ENCODE results near the gene LSAMP.

Gene LSAMP

DNA sequence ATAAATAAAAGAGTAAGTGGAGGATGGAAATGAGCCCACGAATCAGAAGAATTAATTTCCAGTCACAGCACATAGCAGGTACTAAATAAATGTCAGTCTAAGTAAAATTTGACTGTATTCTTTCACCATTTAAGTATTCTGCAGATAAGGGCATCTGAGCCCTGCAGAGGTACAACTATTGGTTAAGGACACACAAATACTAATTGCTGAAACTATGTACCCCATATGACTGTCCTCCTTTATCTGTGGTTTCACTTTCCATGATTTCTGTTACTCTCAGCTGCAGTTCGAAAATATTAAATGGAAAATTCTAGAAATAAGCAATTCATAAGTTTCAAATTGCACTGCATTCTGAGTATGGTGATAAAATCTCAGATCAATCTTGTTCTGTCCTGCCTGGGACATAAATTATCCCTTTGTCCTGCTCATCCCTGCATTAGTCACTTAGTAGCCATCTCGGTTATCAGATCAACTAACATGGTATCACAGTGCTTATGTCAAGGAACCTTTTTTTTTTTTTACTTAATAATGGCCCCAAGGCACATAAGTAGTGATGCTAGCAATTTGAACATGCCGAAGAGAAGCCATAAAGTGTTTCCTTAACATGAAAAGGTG, 95.1 kb downstream of the LSAMP start:
- DNase-seq = no peak

DNA sequence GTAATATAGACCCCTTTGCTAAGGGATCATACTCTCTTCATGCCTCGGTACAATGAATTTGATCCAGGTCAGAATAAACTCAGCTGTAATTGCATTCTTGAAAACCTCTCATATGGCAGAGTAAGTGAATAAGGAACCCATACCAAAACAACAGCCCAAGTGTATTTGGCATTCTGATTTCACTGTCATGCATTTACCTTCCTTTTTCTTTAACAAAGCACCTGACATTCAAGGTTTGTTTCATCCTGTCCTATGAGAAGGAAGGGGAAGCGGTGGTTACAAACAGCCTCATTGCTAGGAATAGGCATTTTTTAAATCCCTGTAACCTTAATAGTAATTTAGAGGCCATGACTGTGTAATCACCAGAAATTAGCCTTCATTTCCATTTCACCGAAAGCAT, 97.1 kb downstream of the LSAMP start:
- DNase-seq = no peak

- no peak for DNase-seq
Measured at GRCh38 chr3:116342499-116342898, 102.8 kb downstream of the LSAMP start.

GRCh38 chr3:116341899-116342298, 103.4 kb downstream of the LSAMP start:
- no peak for DNase-seq

DNA sequence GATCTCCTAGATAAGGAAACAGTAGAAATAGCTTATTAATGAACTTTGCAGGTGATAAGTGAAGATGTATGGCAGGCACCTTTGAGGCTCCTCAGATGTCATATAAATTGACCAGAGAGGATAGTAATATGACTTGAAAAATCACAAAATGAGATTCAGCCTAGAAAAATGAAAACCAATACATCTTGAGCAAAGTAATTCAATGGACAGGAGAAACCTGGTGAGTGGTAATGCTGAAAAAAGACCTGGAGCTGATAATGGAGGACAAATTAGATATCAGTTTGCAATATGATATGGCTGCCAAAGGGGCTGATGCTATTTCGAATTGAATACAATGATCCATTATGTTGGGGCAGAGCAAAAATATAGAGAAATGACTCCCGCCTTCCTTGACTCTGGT, 103.9 kb downstream of the LSAMP start:
- DNase-seq = no peak

- DNase-seq = peak; percentile 14 to 51
Measured at GRCh38 chr3:116340680-116341216, 104.5 kb downstream of the LSAMP start.

GRCh38 chr3:116339441-116340028, 105.8 kb downstream of the LSAMP start:
- DNase-seq = no peak

- peak in 1 of 2 experiments; percentile 37 for DNase-seq
Measured at GRCh38 chr3:116338713-116339112, 106.6 kb downstream of the LSAMP start.

GRCh38 chr3:116337229-116337628, 108.1 kb downstream of the LSAMP start:
- DNase-seq = peak in 1 of 2 experiments; percentile 19

DNA sequence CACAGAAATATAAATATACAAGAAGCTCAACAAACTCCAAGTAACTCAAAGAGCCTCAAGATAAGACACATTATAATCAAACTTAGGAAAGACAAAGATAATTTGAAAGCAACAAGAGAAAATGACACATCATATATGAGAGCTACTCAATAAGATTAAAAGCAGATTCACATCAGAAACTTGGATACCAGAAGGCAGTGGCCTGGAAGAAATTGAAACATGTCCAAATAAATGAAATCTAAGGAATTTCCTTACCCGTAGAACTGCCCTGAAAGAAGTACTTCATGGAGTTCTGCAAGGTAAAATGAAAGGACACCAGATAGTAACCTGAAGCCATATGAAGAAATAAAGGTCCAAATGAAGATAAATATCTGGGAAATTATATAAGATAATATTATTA, 113.9 kb downstream of the LSAMP start:
- DNase-seq = no peak

DNA sequence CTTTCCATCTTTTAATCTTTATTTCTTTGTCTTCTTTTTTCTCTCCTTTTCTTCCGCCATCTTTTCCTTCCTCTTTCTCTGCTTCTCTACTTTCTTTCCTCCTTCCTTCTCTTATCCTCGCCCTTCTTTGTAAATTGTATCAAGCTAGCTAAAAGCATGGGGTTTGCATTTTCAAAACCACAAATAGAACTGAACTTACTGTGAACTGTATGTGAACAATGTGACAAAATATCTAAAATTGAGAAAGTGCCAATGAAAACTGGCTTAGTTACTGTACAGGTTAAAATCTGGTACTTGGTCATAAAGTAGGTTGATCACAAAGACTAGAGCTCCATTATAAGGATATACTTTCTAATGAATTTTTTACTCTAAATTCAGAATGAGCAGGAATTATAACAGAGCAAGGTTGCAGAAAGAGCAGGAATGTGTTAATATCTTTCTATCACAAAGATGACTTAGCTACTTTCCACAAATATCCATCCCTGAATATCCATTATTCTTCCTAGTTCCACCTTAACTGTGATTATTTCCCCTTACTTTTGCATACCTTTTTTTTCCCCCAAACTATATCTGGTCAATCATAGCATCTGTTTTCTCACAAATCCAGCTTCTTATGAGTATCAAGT, 122.4 kb downstream of the LSAMP start:
- no peak for DNase-seq

GRCh38 chr3:116318370-116318769, 126.9 kb downstream of the LSAMP start:
- no peak for DNase-seq

DNA sequence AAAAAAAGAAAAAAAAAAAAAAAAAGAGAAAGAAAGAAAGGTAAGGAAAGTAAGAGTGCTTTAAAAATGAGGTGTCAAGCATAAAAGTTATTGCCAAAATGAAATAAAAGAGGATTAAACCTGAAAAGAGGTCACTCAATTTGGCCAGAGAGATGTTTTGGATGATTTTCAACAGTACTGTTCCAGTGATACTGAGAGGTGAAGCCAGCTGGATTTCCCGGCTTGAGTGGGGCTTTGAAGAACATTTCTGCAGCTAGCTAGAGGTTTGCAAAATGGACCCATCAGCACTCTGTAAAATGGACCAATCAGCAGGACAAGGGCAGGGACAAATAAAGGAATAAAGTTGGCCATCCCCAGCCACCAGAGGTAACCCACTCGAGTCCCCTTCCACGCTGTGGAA, 128.5 kb downstream of the LSAMP start:
- no peak for DNase-seq

- DNase-seq = no peak
Measured at GRCh38 chr3:116314476-116314875, 130.8 kb downstream of the LSAMP start.

DNA sequence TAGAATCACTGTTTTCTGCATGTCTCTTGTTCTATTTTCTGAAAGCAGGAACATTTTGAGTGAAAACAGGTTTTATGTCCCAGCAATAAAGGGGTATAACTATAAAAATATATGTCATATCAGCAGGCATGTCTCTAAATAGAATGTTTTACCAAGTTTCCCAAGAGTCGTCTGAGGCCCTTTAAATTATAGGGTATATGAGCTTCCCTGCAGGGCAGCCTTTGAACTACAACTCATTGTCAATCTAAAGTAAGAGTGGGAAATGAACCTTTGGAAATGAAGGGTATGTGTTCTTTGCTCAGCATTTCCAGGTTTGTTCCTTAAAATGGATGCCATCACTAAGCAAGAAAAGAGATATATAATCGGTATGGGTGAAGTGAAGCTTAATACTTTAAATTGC, 138.6 kb downstream of the LSAMP start:
- no peak for DNase-seq

DNA sequence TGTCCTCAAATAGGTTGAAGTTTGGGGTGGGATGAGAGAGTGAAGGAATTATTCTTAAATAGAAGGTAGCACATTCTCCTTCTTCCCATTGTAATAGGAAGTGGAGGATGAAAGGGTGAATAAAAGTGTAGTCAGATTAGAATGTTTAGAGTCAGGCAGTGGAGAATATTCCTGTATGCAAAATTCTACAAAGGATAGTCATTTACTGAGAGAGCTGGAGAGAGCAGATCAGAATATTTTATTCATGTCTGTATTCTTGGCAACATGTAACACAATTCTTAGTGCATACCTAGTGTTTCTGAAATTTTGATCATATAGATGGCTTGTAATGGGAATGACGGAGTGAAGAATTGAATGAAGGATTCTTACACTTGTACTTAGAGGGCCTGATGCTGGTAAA, 139.1 kb downstream of the LSAMP start:
- DNase-seq = no peak

GRCh38 chr3:116302087-116302747, 143.1 kb downstream of the LSAMP start:
- no peak for DNase-seq

DNA sequence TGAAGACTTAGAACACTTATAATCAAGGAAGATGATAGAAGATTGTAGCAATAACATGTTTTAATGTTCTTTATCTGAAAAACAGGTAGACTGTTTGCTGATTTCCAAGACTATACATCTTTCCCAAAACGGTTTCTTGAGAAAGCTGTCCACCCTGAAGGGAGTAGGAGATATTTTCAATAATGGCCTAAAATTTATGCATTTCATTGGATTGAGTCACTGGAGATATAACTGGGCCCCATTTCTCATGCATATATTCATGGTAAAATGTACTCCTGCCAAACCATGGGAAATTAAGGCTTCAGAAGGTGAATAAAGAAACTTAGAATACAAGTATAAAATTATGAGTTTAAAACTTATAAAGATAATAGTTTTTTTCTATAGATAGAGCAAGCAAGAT, 143.9 kb downstream of the LSAMP start:
- DNase-seq = no peak

GRCh38 chr3:116300226-116300625, 145.1 kb downstream of the LSAMP start:
- peak in 1 of 2 experiments; percentile 46 for DNase-seq

- DNase-seq = peak; percentile 86 to 94
Measured at GRCh38 chr3:116299646-116300081, 145.6 kb downstream of the LSAMP start.

GRCh38 chr3:116298151-116298550, 147.1 kb downstream of the LSAMP start:
- no peak for DNase-seq

GRCh38 chr3:116291141-116291540, 154.1 kb downstream of the LSAMP start:
- DNase-seq = peak; percentile 94 to 97

GRCh38 chr3:116288485-116288884, 156.8 kb downstream of the LSAMP start:
- DNase-seq = peak in 1 of 2 experiments; percentile 8

All from NCI-H524 (cell line).